IMR-90 (cell line): Measurements from ENCODE around the gene GXYLT1. TPM values are rescaled to one million over a fixed set of nuclear protein-coding genes. Genes with fewer than 3 reads are reported as not detected.

Experiments
- ATAC-seq: fragments of 200-7000 bp; cut with Tn5 transposase; 2 replicates; pipeline ENCODE4 v1.9.1; 2020; ENCODE audit warnings: low read depth, mild to moderate bottlenecking, moderate library complexity
- BruUV-seq: library from RNA; stranded (reverse); fragments of 400-500 nt; replicated peaks from 2 replicates; lab custom pipeline; 2021; lab: Mats Ljungman, UMichigan
- CTCF ChIA-PET: fragments of 300-600 bp; formaldehyde crosslinking; extraction: SDS; loops from one replicate; lab custom pipeline; 2021; ENCODE audit warnings: antibody characterized with exemption; lab: Yijun Ruan, JAX
- POLR2A ChIA-PET: fragments of 300-600 bp; sonication (Branson Sonifier 250); formaldehyde crosslinking; loops from one replicate; lab custom pipeline; 2022; ENCODE audit warnings: antibody characterized with exemption; ENCODE audit not compliant: unreplicated experiment; lab: Charles Lee
- DNase-seq: peaks from one replicate; pipeline ENCODE4 v3.0.0; 2013
- H2AFZ ChIP-seq: replicated peaks from 2 replicates; pipeline ENCODE3; 2013; ENCODE audit warnings: low read length, mild to moderate bottlenecking; ENCODE audit not compliant: poor library complexity
- H2AK5ac ChIP-seq: 2 replicates; pipeline ENCODE4 v1.6.1; 2013; ENCODE audit warnings: low read depth, low read length, inconsistent platforms
- H2AK9ac ChIP-seq: replicated peaks from 2 replicates; pipeline ENCODE3; 2013; ENCODE audit warnings: mild to moderate bottlenecking, low read depth, low read length, moderate library complexity; ENCODE audit not compliant: poor library complexity
- H2BK120ac ChIP-seq: 2 replicates; pipeline ENCODE4 v1.6.1; 2013; ENCODE audit warnings: low read depth, low read length, inconsistent platforms
- H2BK15ac ChIP-seq: 3 replicates; pipeline ENCODE4 v1.6.1; 2013; ENCODE audit warnings: low read depth, low read length, inconsistent platforms
- H2BK20ac ChIP-seq: 2 replicates; pipeline ENCODE4 v1.6.1; 2013; ENCODE audit warnings: low read depth, mild to moderate bottlenecking, inconsistent platforms, low read length, moderate library complexity
- H2BK5ac ChIP-seq: 2 replicates; pipeline ENCODE4 v1.6.1; 2013; ENCODE audit warnings: mild to moderate bottlenecking, low read depth, low read length, inconsistent platforms; ENCODE audit not compliant: poor library complexity, severe bottlenecking
- H3K14ac ChIP-seq: replicated peaks from 2 replicates; pipeline ENCODE4 v1.6.1; 2013; ENCODE audit warnings: low read depth, low read length, inconsistent platforms
- H3K18ac ChIP-seq: 2 replicates; pipeline ENCODE4 v1.6.1; 2013; ENCODE audit warnings: low read depth, low read length, control low read depth
- H3K23ac ChIP-seq: 2 replicates; pipeline ENCODE4 v1.6.1; 2013; ENCODE audit warnings: low read depth, low read length, inconsistent platforms
- H3K27ac ChIP-seq: 2 replicates; pipeline ENCODE4 v1.5.1; 2013; ENCODE audit warnings: mild to moderate bottlenecking, control low read depth, low read length; ENCODE audit not compliant: insufficient read depth
- H3K27me3 ChIP-seq: 2 replicates; pipeline ENCODE4 v1.6.1; 2013; ENCODE audit warnings: low read length; ENCODE audit not compliant: control insufficient read depth, insufficient read depth
- H3K36me3 ChIP-seq: 2 replicates; pipeline ENCODE4 v1.6.1; 2013; ENCODE audit warnings: low read length, mixed read lengths; ENCODE audit not compliant: control insufficient read depth, insufficient read depth
- H3K4ac ChIP-seq: 2 replicates; pipeline ENCODE4 v1.6.1; 2013; ENCODE audit warnings: low read depth, low read length, inconsistent platforms
- H3K4me1 ChIP-seq: 2 replicates; pipeline ENCODE4 v1.6.1; 2013; ENCODE audit warnings: low read length, mixed read lengths; ENCODE audit not compliant: control insufficient read depth, insufficient read depth
- H3K4me2 ChIP-seq: 2 replicates; pipeline ENCODE4 v1.6.1; 2013; ENCODE audit warnings: low read depth, mild to moderate bottlenecking, control low read depth, low read length, moderate library complexity
- H3K4me3 ChIP-seq: 2 replicates; pipeline ENCODE4 v1.5.1; 2013; ENCODE audit warnings: low read depth, mild to moderate bottlenecking, control low read depth, low read length, moderate library complexity; ENCODE audit not compliant: insufficient read depth
- H3K56ac ChIP-seq: 2 replicates; pipeline ENCODE4 v1.6.1; 2013; ENCODE audit warnings: low read length, inconsistent platforms; ENCODE audit not compliant: insufficient read depth; ENCODE audit errors: extremely low read depth
- H3K79me1 ChIP-seq, 2 experiments: 2 replicates each; pipeline ENCODE4 v1.6.1; 2013; ENCODE audit warnings: low read length in 2 of 2, inconsistent platforms in 1 of 2, low read depth in 1 of 2
- H3K9ac ChIP-seq: 2 replicates; pipeline ENCODE4 v1.6.1; 2013; ENCODE audit warnings: low read depth, low read length, control low read depth
- H3K9me1 ChIP-seq: 2 replicates; pipeline ENCODE4 v1.6.1; 2013; ENCODE audit warnings: low read length, inconsistent platforms; ENCODE audit not compliant: insufficient read depth
- H3K9me3 ChIP-seq: 2 replicates; pipeline ENCODE4 v1.6.1; 2013; ENCODE audit warnings: low read length; ENCODE audit not compliant: control insufficient read depth, insufficient read depth
- H4K20me1 ChIP-seq: 2 replicates; pipeline ENCODE4 v1.6.1; 2013; ENCODE audit warnings: low read length, inconsistent platforms; ENCODE audit not compliant: insufficient read depth
- H4K5ac ChIP-seq: 2 replicates; pipeline ENCODE4 v1.6.1; 2013; ENCODE audit warnings: mild to moderate bottlenecking, low read depth, low read length, control low read depth
- H4K8ac ChIP-seq, 2 experiments: 2 replicates each; pipeline ENCODE4 v1.6.1; 2013; ENCODE audit warnings: low read depth in 2 of 2, low read length in 2 of 2, control low read depth in 1 of 2, inconsistent platforms in 1 of 2
- H4K91ac ChIP-seq: 2 replicates; pipeline ENCODE4 v1.6.1; 2013; ENCODE audit warnings: low read depth, low read length, inconsistent platforms; ENCODE audit not compliant: insufficient read depth
- CEBPB ChIP-seq: IDR thresholded peaks from 2 replicates; pipeline ENCODE4 v1.6.1; 2012; ENCODE audit warnings: low read depth, low read length, improper control_type of control experiment
- WGBS, 2 experiments: methylation state at CpG; one replicate each; pipeline versions ENCODE4 v1.1.5 to v1.1.7; 2013; ENCODE audit warnings: missing lambda C conversion rate in 2 of 2; ENCODE audit not compliant: insufficient read length in 1 of 2; ENCODE audit errors: extremely low coverage in 2 of 2; 5-methylcytosine and 5-hydroxymethylcytosine counted together
- dilution Hi-C: fragments of 300-500 bp; cut with HindIII; formaldehyde crosslinking; loops from one replicate; pipeline ENCODE4 v1.14.3; 2018; ENCODE audit warnings: low sequenced_read_pairs; ENCODE audit not compliant: unreplicated experiment
- in situ Hi-C: fragments of 300-500 bp; cut with MboI; formaldehyde crosslinking; loops from 3 replicates; pipeline ENCODE4 v1.14.3; 2019; ENCODE audit warnings: low sequenced_read_pairs, inconsistent platforms, mixed read lengths
- intact Hi-C: fragments of 100-400 bp; cut with micrococcal nuclease; formaldehyde crosslinking; loops from 2 replicates; pipeline ENCODE4 v1.10.0; 2022
- polyA plus RNA-seq, 3 experiments: library from polyadenylated mRNA; depleted of rRNA; stranded (reverse); fragments of >200 nt; gene quantifications; 2 replicates each; pipeline ENCODE4 v1.2.3, GENCODE V29; 2012; ENCODE audit warnings: low replicate concordance in 1 of 3
- total RNA-seq: library from RNA; depleted of rRNA; stranded (reverse); fragments of >200 nt; gene quantifications from 2 replicates; pipeline ENCODE4 v1.2.3, GENCODE V29; 2012; rRNA removed
- TF ChIP-seq, protein P1 (sequence below): fragments of 150-350 bp; IDR thresholded peaks from 2 replicates; pipeline ENCODE4 v1.6.1; 2016; ENCODE audit warnings: low read depth, mild to moderate bottlenecking, low read length, moderate library complexity, borderline replicate concordance

The GXYLT1 gene
- total and polyA plus RNA-seq, 2 of the 4 experiments (the other 2 are of a cell fraction) = 8.5 to 8.6 TPM

DNA sequence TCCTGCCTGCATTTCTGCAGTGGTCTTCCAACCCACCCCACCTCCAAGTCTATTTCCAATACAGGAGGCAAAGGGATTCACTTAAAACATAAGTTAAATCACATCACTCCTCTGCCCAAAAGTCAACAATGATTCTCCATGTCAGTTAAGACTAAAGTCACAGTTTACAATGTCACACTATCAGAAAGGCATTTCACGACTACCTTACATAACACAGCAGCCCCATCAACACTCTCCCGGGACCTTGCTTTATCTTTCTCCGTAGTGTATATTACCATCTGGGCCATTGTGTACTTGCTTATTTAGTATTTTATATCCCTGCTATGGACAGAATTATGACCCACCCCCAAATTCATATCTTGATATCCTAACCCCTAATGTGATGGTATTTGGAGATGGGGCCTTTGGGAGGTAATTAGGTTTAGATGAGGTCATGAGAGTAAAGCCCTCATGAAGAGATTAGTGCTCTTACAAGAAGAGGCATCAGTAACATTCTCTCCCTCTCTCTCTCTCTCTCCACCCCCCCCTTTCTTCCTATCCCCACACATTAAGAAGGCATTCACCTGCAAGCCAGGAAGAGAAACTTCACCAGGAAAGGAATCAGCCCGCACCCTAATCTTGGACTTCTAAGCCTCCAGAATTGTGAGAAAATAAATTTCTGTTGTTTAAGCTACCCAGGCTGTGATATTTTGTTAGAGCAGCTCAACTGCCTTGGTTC, 112.7 kb downstream of the GXYLT1 start:
- Histone ChIP-seq H4K91ac (no peak overlapping the region), H4K20me1 (no peaks in the 10 kb centered on the region), H3K18ac (no peak overlapping the region), H3K4me2 (no peak overlapping the region), H4K8ac (no peak overlapping the region), H2AK5ac (no peak overlapping the region), H3K4me3 (no peak overlapping the region), H3K23ac (no peak overlapping the region), H2BK15ac (no peak overlapping the region), H3K4me1 (no peaks in the 10 kb centered on the region), H2AFZ (no peak overlapping the region), H3K36me3 (no peaks in the 10 kb centered on the region), H3K56ac (no peak overlapping the region), H3K4ac (no peak overlapping the region), H2BK5ac (no peak overlapping the region), H3K9me3 (no peaks in the 10 kb centered on the region), H2BK120ac (no peak overlapping the region), H3K9me1 (no peaks in the 10 kb centered on the region), H2AK9ac (no peak overlapping the region), H3K27ac (no peak overlapping the region), H2BK20ac (no peak overlapping the region), H3K9ac (no peak overlapping the region), H3K27me3 (no peaks in the 10 kb centered on the region; the same call in 1 of the 2 replicates), H4K5ac (no peak overlapping the region), H3K14ac (no peak overlapping the region), H3K79me1 (no peaks in the 10 kb centered on the region)
- WGBS, 2 experiments = no CpG with 5 or more reads among the region's 4 CpGs
- no TSS peak for BruUV-seq
- TF ChIP-seq CEBPB = no peak
- TF ChIP-seq, protein P1, sequence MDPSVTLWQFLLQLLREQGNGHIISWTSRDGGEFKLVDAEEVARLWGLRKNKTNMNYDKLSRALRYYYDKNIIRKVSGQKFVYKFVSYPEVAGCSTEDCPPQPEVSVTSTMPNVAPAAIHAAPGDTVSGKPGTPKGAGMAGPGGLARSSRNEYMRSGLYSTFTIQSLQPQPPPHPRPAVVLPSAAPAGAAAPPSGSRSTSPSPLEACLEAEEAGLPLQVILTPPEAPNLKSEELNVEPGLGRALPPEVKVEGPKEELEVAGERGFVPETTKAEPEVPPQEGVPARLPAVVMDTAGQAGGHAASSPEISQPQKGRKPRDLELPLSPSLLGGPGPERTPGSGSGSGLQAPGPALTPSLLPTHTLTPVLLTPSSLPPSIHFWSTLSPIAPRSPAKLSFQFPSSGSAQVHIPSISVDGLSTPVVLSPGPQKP = no peak
- ATAC-seq (no peak), DNase-seq (no peak)
- intact Hi-C loops = no loop called here
- ChIA-PET CTCF (interaction anchor here (1.3 kb wide), 1 partner anchor 8 kb away, joined by 6 read pairs; no protein-coding TSS in a partner anchor), POLR2A (no interaction called here)
- in situ Hi-C loops = no loop called here
- dilution Hi-C loops = no loop called here

Other genes starting within 250 kb of the GXYLT1 start
- 14.2 and 17.8 TPM in 2 replicates for gene YAF2, start 93.4 kb upstream of the GXYLT1 start, total RNA-seq
- 7.9 and 8.1 TPM in 2 replicates for gene YAF2, start 93.4 kb upstream of the GXYLT1 start, polyA plus RNA-seq (2012; rRNA removed)
- 28.1 and 33.1 TPM in 2 replicates for gene ZCRB1, start 181.2 kb upstream of the GXYLT1 start, total RNA-seq
- 19.7 and 29.2 TPM in 2 replicates for gene ZCRB1, start 181.2 kb upstream of the GXYLT1 start, polyA plus RNA-seq (2012; rRNA removed)
- 50.7 and 96.9 TPM in 2 replicates for gene PPHLN1, start 181.3 kb upstream of the GXYLT1 start, total RNA-seq
- gene PPHLN1, start 181.3 kb upstream of the GXYLT1 start, polyA plus RNA-seq (2012; rRNA removed) = 51.5 and 54.3 TPM in 2 replicates